Activated naive CD8-positive, alpha-beta T cell treated with anti-CD3 and anti-CD28 coated beads, Interleukin-2, amount 50 U/mL, for 16 hours (primary cell): ENCODE measurements around the gene TNP2.

Source experiments
- DNase-seq: peaks from one replicate; pipeline ENCODE4 v3.0.0-alpha.2; 2020; ENCODE audit warnings: low read depth, low spot score

The TNP2 gene

DNA sequence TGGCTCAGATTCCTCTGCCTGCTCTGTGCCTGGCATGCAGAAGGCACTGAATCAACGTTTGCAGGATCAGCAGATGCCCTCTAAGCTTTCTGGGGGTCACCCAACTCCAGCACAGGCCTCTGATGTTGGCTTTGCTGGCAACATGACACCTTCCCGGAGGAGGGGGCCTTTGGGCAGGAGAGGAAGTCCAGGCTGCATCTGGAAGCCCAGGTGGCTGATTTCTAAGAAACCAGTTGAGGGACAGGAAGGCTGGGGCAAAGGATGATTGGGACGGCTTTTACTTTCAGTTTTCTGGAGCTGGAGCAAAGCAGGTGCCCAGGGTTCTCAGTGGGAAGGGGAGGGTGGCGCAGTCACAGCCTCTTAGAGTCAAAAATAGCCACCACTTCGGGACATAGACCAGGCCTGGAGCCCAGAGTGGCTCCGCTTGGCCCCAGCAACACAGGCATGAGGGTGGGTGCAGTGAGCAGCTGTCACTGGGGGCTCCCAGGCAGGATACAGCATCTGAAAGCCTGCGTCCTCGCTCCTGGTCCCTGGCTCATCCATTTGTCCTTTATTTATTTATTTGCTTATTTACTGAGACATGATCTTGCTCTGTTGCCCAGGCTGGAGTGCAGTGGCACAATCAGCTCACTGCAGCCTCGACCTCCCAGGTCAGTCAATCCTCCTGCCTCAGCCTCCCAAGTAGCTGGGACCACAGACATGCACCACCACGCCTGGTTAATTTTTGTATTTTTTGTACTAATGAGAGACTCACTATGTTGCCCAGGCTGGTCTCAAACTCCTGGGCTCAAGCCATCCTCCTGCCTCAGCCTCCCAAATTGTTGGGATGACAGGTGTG is 28.3 kb downstream of the TNP2 start:
- no peak for DNase-seq

DNA sequence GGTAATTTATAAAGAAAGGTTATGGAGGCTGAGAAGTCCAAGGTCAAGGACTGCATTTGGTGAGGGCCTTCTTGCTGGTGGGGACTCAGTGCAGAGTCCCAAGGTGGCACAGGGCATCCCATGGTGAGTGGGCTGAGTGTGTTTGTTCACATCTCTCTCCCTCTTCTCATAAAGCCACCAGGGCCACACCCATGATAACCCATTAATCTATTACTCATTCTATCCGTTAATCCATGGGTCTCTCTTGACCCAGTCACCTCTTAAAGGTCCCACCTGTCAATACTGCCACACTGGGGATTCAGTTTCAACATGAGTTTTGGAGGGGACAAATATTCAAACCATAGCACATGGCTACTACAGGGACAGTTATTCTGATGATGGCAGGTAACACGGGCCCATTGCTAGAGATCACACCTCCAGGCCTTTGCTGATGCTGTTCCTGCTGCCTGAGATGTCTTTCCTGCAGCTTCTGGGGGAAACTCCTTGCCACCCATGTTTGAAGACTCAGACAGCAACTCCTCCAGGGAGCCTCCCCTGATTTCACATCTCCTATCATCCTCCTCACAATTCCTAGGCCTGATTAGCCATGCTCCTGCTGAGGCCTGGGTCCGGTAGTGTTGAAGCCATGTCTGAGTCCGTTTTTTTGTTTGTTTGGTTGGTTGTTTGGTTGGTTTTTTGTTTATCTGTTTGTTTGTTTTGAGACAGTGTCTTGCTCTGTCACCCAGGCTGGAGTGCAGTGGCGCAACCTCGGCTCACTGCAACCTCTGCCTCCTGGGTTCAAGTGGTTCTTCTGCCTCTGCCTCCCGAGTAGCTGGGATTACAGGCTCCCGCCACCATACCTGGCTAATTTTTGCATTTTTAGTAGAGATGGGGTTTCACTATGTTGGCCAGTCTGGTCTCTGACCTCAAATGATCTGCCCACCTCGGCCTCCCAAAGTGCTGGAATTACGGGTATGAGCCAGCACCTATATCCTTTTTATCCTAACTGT is 29.2 kb downstream of the TNP2 start:
- no peak for DNase-seq

DNA sequence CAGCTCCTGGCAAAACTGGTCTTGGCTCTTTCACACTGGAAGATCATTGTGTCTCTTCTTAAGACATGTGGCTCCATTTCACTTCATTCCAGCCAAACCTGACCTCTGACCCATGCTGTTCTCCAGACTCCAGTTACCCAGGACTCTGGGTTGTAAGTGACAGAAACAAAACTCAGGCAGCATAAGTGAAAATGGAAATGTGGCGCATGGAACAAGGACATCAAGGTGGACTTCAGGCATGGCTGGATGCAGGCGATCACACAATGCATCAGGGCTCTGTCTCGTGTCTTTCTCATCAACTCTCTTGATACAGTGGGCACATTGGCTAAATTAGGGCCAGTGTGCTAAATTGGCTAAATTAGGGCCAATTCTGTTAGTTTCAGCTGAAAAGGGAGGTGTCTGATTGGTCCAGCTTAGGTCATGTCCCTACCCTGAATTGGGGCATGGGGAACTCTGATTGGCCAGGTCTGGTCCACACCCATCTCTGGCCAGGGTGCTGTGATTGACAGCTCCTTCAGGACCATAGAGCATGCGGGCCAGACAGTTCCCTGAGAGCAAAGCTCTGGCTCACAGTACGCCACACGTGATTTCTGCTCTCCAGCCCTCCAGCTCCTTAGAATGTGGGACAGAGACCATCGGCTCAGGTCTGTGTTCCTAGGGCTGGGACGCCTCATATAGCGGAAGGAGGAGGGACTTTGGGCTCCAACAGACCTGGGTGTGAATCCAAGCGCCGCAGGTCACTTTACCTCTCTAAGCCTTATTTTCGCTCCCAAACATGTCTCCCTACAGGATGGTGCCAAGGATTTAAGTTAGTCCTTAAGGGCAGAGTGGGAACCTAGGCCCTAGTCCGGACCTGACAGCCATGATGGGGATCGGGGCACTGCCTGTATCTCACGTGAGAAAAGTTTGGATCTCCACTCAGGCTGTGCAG is 30.6 kb downstream of the TNP2 start:
- DNase-seq, result no peak

DNA sequence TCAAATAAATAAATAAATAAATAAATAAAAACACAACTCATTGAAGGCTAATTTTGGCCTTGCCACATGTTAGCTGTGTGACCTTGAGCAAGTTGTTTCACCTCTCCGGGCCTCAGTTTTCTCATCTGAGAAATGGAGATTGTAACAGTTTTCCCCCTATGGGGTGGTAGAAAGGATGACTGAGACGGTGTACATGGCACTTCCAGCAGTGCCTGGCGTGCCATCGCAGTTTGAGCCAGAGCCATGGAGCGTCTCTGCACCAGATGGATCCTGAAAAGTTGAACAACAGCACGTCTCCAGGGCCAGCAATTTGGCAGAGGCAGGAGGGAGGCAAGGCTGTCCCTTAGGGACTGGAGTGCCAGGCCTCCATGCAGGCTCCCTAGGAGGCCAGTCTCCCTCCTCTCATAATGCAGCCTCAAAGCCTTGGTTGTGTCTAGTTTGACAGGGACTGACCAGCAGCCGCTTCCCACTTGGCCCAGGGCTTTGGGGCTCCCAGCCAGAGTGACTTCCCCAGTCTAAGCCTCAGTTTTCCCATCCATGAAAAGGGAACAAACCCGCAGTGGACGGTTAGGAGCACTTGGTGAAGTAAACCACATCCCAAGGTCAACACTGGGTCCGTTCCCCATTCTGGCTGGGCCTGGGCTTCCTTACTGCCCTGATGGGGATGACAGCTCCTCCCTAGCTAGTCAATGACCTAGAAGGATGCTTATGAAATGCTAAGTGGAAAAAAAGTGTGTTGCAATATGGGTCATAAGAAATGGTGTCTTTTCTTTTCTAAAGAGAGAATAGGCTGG is 32.5 kb downstream of the TNP2 start:
- DNase-seq, result no peak

DNA sequence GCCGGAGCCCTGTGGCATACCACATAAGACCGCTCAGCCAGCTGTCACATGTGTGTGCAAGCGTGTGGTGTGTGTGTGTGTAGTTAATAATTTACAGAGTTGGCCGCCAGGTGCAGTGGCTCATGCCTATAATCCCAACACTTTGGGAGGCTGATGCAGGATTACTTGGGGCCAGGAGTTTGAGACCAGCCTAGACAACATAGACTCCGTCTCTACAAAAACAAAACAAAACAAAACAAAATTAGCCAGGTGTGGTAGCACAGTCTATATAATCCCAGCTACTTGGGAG is 33.5 kb downstream of the TNP2 start:
- no peak for DNase-seq

DNA sequence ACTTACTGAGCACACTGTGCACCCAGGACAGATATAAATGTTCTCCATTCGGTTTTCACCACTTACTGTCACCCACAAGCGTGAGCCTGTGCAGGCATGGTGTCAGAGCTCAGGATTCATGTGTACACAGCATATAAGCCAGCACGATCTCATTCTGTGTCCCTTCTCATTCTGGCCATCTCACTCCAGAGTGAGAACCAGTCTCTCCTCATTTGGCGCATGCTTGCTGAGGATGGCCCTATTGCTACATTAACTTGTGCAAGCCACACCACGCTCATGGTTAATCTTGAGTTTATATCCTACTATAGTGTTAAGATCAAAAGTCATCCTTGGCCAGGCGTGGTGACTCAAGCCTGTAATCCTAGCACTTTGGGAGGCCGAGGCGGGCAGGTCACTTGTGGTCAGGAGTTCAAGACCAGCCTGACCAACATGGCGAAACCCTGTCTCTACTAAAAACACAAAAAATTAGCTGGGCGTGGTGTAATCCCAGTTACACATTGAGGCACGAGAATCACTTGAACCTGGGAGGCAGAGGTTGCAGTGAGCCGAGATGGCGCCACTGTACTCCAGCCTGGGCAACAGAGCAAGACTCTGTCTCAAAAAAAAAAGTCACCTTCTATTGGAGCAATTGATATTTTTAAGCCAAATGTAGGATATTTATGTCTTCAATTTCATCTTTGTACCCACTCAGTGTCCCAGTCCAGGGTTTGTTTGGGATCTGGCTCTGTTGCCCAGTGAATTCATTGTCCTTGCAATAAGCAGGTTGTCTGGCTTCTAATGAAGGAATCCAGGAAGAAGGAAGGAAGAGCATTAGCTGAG is 34.0 kb downstream of the TNP2 start:
- no peak for DNase-seq

DNA sequence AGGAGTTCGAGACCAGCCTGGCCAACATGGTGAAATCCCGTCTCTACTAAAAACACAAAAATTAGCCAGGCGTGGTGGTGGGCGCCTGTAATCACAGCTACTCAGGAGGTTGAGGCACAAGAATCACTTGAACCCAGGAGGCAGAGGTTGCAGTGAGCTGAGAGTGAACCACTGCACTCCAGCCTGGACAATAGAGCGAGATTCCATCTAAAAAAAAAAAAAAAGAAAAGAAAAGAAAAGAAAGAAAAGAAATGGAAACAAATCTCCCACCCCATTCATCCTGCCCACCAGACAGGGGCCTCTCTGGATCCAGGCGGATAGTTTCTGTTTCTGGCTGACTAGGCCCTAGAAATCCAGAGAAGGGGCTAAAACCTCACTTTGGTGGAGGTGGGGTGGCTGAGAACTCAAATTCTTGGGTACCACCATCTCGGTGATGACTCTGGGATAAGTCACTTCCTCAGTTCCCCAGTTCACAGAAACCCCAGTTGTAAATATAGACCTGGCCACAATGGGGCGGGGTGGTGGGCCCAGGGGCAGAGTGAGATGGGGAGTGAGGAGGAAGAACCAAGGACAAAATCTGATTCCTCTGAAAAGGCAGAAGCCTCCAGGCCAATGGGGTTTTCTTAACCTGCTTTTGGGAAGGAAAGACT is 35.3 kb downstream of the TNP2 start:
- DNase-seq, result peak; percentile 52

DNA sequence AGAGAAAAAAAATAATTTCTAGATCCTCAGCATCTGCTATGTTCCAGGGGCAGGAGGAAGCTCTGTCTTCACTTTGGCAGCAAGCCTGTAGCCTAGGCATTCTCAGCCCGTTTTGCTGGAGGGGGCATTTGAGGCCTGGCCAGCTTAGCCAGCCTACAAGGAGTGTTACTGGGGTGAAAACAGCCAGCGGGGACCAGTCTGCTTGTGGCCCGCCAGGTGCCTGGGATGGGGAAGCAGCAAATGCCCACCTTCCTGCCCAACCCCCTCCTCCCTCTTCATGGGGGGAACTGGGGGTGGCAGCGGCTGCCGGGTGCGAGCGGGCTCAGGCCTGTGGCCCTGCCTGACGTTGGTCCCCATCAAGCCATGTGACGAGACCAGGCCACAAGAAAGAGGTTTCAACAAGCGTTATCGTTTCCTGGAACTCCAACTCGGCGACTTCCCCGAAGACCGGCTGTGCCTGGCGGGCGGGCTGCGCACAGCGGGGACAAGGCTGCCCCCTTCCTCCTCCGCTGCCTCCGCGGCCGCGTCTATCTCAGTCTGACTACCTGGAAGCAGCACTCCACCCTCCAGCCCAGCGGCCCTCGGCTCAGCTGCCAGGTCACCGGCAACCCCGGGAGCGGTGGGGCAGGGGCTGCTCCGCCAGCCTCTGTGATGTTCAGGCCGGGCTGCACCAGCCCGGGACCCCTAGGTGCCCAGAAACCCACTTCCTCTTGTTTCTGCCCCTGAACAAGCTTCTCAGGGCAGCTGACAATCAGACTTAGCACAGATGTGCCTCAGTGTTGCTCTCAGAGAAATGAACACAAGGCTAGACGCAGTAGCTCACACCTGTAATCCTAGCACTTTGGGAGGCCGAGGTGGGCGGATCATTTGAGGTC is 36.0 kb downstream of the TNP2 start:
- DNase-seq, result peak; percentile 78

DNA sequence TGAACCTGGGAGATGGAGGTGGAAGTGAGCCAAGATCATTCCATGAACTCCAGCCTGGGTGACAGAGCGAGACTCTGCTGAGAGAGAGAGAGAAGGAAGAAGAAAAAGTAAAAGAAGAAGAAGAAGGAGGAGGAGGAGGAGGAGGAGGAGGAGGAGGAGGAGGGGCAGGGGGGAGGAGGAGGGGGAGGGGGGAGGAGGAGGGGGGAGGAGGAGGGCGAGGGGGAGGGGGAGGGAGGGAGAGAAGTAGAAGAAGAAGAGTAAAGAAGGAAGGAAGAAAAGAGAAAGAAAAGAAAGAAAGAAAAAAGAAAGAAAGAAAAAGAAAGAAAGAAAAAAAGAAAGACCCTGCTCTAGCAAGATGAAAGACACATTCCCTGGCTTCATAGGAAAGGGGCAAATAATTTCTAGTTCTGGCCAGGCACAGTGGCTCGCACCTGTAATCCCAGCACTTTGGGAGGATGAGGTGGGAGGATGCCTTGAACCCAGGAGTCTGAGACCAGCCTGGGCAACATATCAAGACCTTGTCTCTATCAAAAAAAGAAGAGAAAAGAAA is 36.7 kb downstream of the TNP2 start:
- no peak for DNase-seq

DNA sequence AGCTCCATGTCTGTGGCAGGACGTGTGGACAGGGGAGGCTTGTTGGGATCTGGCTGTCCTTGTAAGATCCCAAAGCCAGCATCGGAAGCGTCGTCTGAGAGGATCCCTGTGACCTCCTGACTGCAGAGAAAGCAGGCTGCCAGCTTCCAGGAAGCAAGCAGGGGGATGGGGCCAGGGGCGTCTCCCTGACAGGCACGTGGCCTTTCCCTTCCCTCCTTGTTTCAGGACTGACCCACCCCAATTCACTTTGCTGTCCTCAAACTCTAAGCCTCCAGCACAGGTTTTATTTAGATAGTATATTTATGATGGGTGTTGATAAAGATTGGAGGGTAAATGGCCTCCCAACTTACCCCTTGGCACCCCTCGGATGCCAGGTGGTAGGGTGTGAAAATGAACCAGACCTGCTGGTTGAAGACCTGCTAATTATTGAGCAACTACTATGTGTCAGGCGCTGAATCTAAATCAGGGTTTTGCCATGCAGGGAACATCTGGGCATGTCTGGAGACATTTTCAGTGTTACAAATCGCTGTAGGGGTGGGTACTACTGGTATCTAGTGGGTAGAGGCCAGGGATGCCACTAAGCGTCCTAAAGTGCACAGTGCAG is 37.7 kb downstream of the TNP2 start:
- DNase-seq, result no peak

DNA sequence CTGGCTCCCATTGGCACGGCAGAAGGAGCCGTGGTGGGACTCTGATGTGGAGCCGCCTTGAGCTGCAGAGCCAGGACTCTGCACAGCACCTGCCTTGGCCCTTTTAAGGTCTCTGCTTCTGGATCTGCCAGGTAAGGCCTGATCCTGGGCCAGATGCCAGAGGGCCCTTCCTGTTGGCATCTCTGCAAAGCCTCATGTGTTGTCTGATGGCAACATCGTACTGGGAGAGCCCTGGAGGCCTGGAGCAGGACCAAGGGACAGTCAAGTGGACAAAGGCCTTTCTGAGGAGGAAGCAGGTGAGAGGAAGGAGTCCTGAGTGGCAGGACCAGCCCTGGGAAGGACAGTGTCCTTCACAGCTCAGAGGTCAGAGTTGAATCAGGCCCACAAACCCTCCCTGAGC is 39.2 kb downstream of the TNP2 start:
- no peak for DNase-seq

DNA sequence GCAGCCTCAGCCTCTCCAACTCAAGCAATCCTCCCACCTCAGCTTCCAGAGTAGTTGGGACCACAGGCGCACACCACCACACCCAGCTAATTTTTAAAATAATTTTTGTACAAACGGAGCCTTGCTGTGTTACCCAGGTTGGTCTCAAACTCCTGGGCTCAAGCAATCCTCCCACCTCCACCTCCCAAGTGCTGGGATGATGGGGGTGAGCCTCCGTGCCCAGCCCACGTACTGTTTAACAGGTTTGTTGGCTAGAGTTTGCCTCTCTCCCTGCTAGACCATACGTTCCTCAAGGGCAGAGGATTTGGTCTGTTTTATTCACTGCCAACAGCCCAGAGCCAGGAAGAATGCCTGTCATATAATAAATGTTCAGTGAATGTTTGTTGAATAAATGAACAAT is 39.7 kb downstream of the TNP2 start:
- no peak for DNase-seq

DNA sequence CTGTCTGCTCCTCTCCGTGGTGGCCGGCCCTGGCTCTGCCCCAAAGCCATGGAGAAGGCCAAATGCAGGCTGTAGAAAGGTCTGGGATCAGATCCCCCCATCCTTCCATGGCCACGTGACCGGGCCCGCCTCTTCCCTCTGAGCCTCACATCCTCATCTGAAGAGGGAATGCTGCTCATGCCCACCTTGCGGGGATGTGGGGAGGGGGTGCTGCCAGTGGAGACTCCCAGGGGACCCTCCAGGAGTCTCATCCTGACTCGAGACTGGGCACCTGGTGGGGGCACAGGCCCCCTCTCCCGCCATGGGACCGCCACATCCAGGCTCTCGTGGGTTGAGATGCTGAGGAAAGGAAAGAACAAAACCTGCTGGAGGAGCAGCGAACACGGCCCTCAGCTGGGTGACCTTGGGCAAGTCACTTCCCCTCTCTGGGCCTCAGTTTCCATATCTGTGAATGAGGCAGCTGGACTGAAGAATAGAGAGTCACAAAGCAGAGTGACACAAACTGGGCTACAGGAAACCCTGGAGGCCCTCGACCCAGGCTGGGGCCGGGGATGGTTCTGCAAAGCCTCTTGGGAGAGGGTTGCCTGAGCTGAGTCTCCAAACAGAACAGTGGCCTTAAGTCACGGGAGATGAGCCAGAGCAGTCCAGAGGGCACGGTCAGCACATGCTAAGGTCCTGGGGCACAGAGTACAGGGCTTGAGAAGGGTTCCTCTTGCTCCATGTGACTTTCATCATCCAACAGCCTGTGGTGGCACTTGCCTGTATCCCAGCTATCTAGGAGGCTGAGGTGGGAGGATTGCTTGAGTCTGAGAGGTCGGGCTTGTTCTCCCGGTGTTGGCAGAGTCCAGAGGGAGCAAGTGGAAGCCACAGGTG is 43.2 kb downstream of the TNP2 start:
- no peak for DNase-seq

DNA sequence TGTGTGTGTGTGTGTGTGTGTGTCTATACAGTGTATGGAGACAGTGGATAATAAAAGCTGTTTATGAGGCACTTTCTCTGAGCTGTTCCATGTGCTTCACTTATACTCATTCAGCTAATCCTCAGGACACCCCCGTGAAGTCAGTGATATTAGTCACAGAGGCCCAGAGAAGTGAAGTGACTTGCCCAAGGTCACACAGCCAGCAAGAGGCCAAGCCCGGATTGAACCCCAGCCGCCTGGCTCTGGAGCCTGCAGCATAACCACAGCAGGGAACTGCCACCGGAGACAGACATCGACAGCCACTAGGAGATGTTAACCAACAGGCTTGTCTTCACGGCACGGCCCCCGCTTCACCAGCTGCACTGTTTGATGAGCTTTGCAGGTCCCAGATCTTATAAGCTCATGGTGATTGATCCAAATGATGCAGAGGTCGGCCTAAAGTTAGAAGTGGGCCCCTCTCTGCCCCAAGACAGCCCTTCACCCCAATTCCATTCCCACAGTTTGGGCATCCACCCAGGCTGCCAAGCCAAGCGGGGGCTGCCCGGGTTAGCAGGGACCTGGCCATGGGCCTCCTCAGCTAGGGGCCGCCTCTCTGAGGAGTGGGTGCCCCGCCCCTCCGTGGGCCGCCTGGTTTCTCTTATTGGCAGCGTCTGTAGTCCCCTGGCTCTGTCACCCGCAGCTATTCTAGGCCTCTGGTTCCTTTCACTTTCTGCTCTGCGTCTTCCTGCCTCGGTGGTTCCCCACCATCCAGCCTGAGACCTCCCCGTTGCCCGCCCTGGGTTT is 44.0 kb downstream of the TNP2 start:
- peak; percentile 63 for DNase-seq

DNA sequence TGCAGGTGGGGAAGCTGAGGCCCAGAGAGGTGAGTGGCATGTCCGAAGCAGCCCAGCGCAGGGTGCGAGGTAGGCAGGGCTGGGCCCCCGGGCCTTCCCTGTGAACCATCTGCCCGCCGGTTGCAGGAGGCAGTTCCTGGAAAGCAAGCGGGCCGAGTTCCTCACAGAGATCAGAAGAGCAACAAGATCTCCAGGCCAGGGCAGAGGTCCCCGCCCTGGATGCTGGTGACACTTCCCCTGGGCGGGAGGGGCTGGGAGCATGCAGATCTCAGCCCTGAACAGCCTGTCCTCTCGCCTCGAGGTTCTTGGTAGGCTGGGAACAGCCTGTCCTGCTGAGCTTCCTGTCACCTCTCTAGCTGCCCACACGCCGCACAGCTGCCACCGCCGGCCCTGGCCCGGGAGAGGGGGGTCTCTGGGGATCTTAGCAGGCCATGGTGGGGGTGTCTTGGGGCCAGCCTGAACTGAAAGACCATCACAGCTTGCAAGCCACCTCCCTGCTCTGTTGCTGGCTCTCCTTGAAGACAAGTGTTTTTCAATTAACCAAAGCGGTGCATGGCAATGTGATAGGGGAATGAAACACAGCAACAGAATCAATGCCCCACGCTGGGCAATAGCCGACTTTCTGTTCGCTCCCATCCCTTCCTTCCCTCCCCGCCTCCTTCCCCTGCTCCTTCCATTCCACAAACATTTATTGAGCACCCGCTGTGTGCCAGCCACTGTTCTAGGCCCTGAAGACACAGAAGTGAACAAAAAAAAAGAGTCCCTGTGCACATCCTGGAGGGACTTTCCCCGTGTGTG is 44.8 kb downstream of the TNP2 start:
- no peak for DNase-seq
